GM18868 (cell line): ENCODE measurements around the gene SLC9A3.
A peak's percentile ranks its signal among the peaks of the same experiment; 100 is the strongest.

Experiments used
- ATAC-seq: cut with Tn5 transposase; IDR thresholded peaks from one replicate; pipeline ENCODE4 v1.9.1; 2021; ENCODE audit warnings: mild to moderate bottlenecking, moderate library complexity; ENCODE audit not compliant: unreplicated experiment

SLC9A3 gene

GRCh38 chr5:555058-555623 lies 30.9 kb upstream of the SLC9A3 start:
- ATAC-seq = no peak

GRCh38 chr5:554284-554988 lies 30.2 kb upstream of the SLC9A3 start:
- ATAC-seq = no peak

GRCh38 chr5:553874-554273 lies 29.6 kb upstream of the SLC9A3 start:
- no peak for ATAC-seq

GRCh38 chr5:551406-551805 lies 27.2 kb upstream of the SLC9A3 start:
- ATAC-seq = no peak

- no peak for ATAC-seq
Observed at GRCh38 chr5:549229-549628, 25.0 kb upstream of the SLC9A3 start.

DNA sequence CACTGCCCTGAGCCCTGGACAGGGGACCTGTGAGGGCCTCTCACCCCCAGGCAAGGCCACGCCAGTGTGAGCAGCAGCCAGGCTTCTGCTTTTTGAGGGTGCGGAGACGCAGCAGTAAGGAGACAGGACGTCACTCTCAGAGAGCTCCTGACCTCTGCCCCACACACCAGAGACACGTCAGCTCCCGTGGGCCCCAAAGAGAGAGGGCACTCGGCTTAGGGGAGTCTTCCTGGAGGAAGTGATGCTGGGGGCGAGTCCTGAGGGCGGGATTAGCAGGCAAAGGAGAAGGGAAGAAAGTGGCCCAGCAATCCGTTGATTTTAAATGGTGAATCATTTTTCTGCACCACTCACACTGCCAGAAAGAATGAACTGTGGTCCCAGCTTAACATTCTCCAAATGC lies 24.0 kb upstream of the SLC9A3 start:
- no peak for ATAC-seq

DNA sequence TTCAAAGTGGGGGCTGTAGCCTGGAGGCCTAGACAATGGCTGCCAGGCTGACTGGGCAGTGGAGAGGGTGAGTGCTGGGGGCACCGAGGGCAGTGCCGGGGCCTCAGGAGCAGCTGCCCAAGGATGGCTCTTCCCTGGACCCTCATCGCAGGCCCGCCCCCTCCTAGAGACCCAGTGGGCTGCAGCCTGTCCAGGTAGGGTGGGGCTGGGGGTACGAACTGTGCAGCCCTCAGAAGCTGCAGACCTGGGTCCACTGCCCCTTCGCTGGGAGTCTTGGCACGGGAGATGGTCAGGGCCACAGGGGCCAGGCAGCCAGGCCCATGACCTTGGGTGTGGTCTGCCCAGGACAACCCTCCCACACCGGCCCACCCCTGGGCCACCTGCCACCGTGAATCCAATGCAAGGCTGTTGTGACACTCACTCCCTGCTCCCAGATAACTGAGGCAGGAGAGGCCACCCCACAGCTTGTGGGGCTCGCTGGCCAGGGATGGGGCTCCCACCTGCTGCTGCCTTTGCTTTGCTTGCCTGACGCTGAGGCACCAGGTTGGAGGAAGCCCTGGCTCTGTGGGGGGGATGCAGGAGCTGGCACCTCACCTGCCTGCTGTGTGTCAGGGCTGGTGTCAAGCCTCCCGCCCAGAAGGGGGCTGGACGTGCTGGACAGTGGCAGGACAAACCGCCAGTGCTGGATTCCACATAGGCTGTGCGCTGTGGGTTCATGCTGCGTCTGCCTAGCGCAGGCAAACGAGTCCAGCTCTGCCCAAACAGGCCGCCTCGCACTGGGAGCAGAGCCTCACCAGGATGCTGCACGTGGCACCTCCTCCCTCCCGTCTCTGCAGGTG lies 23.1 kb upstream of the SLC9A3 start:
- no peak for ATAC-seq

DNA sequence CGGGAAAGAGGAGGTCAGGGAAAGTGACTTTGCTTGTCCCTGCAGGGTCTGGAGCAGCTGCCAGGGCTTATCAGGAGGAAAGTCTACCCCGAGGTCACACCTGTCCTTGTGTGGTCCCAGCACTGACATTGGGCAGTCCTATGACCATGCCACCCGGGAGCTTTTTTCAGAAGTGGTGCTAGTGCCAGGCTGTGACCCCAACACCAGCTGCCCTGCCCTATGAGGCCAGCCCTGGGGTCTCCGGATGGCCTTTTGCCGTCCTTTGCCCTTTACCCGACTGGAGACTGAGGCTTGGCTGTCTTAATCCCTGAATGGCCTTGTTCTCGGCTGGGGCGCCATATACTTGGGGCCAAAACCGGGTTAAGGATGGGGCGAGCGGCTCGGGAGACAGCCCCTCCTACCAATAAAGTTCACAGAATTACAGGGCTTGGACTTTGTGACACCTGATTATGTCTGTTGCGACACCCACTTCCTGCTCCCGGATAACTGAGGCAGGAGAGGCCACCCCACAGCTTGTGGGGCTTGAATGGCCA lies 22.2 kb upstream of the SLC9A3 start:
- ATAC-seq = no peak

DNA sequence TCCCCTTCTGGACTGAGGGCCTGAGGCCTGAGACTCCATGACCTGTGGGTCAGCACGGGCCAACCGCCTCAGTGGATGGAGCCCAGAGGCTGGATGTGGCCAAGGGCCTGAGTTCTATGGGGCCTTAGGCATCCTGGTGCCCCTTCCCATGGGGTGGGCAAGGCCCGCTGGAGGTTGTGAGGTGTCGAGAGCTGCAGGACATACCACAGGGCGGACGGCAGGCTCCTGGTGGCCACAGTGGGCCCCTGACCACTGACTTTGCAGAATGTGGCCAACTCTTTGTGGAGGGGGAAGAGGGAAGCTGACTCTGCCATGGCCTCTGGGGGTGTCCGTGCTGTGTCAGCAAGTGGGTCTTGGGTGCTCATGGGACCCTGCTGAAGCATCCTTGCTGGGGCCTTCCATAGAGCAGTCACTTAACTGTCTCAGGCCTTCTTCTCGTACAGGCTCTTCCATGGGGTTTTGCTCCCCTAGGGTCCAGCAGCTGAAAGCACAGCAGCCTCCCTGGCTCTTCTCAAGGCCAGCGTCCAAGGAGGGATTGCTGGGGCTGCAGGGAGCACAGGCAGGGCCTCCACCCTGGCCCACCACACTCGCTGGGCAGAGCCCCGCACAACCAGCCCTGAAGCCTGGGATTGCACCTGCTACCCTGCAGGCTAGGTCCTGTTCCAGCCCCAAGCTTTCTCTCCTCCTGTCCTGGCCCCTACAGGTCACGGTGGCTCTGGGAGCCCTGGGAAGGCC lies 21.6 kb upstream of the SLC9A3 start:
- no peak for ATAC-seq

GRCh38 chr5:544675-545355 lies 20.6 kb upstream of the SLC9A3 start:
- ATAC-seq = no peak

DNA sequence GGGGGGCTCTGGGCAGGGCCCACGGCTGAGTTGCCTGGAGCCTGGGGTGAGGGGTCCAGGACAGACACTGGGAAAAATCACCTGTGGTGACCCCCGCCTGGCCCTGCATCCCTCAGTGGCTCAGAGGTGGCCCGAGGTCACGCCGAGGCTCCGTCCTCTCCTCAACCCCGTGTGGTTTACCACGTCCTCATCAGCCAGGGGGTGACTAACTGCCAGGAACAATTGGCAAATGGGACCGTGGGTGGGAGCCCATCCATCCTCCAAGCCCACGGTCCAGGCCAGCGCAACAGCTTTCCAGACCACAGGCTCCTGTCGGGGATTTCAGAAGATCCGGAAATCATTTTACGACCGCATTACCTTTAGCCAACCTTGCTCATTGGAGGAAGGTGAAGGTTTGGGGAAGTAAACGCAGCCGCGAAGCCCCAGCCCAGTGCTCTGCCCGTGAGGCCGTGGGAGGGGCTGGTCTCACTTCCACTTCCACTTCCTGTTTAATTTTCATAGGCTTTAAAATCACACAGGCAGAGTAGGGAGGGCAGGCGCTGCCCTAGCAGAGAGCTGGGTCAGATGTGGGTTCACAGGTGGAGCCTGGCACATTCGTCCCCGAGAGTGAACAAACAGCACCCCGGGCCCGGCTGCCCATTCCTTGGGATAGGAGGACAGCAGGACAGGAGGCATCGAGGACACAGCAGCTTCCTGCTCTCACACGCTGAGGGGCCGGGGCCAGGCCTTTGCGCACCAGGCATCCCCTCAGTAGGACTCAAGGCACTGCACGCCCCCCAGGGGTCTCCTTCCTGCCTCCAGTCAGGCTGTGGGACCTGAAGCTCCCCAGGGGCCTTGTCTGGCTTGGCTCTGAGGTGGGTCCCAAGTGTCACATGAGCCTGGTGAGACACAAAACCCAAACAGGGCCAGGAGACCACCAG lies 19.8 kb upstream of the SLC9A3 start:
- peak; percentile 94 for ATAC-seq

GRCh38 chr5:543351-543750 lies 19.1 kb upstream of the SLC9A3 start:
- no peak for ATAC-seq

DNA sequence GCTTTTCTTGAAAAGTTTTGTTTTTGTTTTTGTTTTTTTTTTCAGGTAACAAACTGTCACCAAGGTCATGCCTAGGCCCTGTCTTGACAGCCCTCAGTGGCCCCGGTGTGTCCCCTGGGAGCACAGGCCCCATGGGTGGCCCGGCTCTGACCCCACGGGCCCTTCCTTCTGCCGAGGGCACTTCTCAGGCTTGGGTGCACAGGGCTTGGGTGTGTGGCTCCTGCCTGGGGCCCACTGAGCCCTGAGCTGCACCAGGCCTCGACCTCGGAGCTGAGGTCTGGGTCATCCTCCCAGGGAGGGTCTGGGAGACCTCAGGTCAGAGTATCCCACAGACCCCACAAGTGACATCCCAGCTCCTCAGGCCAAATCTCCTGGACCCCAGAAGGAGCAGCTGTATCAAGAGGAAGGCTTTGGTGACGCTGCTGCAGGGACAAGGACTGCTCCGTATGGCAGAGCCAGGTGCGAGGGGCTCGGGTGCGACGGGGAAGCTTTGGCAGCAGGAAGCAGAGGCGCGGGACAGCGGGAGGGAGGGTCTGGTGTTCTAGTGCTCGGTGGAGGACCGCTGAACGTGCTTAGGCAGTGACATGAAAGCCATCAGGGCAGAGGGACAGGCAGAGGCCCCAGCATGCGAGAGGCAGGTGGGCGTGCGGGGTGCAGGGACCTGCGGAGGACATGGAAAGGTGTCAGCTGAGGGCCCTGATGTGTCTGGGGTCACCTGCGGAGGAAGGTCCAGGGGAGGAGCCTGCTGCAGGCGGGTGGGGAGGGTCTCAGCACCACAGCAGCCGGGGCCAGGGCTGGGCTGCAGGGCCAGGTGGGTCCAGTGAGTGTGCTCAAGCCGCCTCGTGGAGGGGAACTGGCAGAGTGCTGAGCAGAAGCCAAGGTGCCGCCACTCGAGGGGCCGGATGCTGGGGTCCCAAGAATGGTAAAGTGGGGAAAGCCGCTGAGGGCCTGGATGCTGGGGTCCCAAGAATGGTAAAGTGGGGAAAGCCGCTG lies 18.4 kb upstream of the SLC9A3 start:
- ATAC-seq = no peak

DNA sequence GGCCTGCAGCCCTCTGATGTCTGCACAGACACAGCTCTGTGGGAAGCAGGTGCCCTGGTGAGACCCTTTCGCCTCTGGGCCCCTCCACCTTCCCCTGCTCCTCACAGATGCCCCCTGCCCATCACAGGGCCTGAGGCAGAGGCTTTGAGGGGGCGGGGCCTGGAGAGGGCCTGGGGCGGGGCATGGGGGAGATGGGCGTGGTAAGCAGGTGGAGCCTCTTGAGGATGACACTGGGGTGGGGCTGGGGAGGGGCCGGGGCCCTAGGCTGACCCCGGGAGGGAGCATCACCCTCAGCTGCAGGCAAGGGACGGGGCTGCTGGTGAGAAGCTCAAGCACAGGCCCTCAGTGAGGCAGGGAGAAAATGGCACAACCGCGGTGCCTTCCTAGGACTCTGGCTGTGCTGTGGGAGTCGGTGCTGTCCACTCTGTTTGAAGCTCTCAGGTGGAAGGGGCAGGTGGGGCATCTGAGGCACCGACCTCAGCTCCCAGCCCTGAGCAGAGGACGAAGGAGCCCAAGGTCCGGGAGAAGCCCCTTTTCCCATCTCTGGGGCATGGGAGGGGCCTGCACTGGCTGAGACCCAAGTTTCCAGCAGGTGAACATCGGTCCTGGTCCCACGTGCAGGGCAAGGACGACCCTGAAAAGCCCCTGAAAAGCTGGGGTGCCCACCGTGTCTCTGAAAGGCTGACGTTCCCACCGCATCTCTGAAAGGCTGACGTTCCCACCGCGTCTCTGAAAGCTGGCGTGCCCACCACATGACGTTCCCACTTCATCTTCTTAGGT lies 17.5 kb upstream of the SLC9A3 start:
- ATAC-seq = no peak

DNA sequence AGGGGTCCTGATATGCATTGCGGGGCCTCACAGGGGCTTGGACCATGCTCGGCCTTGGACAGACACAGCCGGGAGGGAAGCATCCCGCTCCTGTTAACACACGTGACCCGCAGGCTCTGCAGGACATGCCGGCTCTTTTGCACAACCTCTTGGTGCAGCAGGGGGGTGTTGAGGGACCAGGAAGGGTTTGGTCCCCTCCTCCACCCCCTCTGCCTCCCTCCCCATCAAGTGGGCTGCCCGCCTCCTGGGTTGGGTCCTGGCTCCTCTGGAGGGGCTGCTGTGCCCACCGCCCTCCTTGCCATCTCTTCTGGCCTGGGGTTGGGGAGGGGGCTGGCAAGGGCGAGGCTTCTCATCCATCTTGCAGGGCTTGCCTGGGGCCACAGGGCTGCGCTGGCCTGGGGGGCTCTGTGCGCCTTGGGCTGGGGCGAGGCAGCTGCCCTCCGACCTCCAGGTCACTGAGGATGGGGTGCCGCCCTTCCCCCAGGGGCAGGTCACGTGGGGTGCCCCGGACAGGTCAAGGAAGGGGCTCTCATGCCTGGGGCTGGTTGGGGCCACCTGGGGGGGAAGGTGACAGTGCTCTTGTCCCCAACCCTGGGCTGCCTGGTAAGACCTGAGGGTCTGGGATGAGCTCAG lies 16.8 kb upstream of the SLC9A3 start:
- no peak for ATAC-seq

GRCh38 chr5:540071-540905 lies 16.0 kb upstream of the SLC9A3 start:
- no peak for ATAC-seq
